ENCODE data around the gene MRPL52. TPM values are rescaled to one million over a fixed set of nuclear protein-coding genes. Genes with fewer than 3 reads are reported as not detected.
A peak's percentile ranks its signal among the peaks of the same experiment; 100 is the strongest.
"Not testable (repeated sequence)": the region's sequence is repeated elsewhere in the genome, so short reads cannot be mapped to it uniquely, and the experiment has no call there.

Gene MRPL52
- total RNA-seq, 1 donor from 2014 or later = 137 TPM

- Mint-ChIP-seq H3K27me3 (ENCODE audit: low read depth) (peaks cover 17% of the 10 kb centered on the region), H3K9me3 (no peaks in the 10 kb centered on the region), H3K4me3 (no peak overlapping the region), H3K4me1 (no peaks in the 10 kb centered on the region), H3K36me3 (ENCODE audit: low read depth) (no peaks in the 10 kb centered on the region), H3K27ac (ENCODE audit: unreplicated experiment) (no peak overlapping the region)
- DNase-seq (ENCODE audit: low read depth, low spot score) = no peak
- TF ChIP-seq CTCF (conservative IDR thresholded peaks at IDR 0.05) = no peak
Measured at GRCh38 chr14:22803687-22803974, 26.1 kb upstream of the MRPL52 start.

GRCh38 chr14:22805235-22805634, 24.5 kb upstream of the MRPL52 start:
- H3K4me3 Mint-ChIP-seq; DNase-seq (ENCODE audit: low read depth, low spot score); H3K9me3 Mint-ChIP-seq; H3K27ac Mint-ChIP-seq (ENCODE audit: unreplicated experiment); H3K27me3 Mint-ChIP-seq (ENCODE audit: low read depth); H3K4me1 Mint-ChIP-seq; H3K36me3 Mint-ChIP-seq (ENCODE audit: low read depth): not testable (repeated sequence)

GRCh38 chr14:22807432-22808087, 22.1 kb upstream of the MRPL52 start:
- no peaks in the 10 kb centered on the region for H3K36me3 Mint-ChIP-seq (ENCODE audit: low read depth)
- DNase-seq (ENCODE audit: low read depth, low spot score) = no peak
- H3K27me3 Mint-ChIP-seq (ENCODE audit: low read depth) = peaks cover 8% of the 10 kb centered on the region
- H3K27ac Mint-ChIP-seq (ENCODE audit: unreplicated experiment) = peak overlapping the region; percentile 37
- no peak for TF ChIP-seq CTCF (conservative IDR thresholded peaks at IDR 0.05)
- no peak overlapping the region for H3K4me3 Mint-ChIP-seq
- no peaks in the 10 kb centered on the region for H3K9me3 Mint-ChIP-seq
- H3K4me1 Mint-ChIP-seq = no peaks in the 10 kb centered on the region

GRCh38 chr14:22808388-22809209, 21.1 kb upstream of the MRPL52 start:
- H3K9me3 Mint-ChIP-seq = no peaks in the 10 kb centered on the region
- DNase-seq (ENCODE audit: low read depth, low spot score) = no peak
- H3K4me1 Mint-ChIP-seq = no peaks in the 10 kb centered on the region
- no peaks in the 10 kb centered on the region for H3K36me3 Mint-ChIP-seq (ENCODE audit: low read depth)
- TF ChIP-seq CTCF (conservative IDR thresholded peaks at IDR 0.05) = no peak
- no peak overlapping the region for H3K27ac Mint-ChIP-seq (ENCODE audit: unreplicated experiment)
- peaks cover 8% of the 10 kb centered on the region for H3K27me3 Mint-ChIP-seq (ENCODE audit: low read depth)
- H3K4me3 Mint-ChIP-seq = no peak overlapping the region

- no peak overlapping the region for H3K27ac Mint-ChIP-seq (ENCODE audit: unreplicated experiment)
- H3K9me3 Mint-ChIP-seq = no peaks in the 10 kb centered on the region
- H3K4me1 Mint-ChIP-seq = peaks cover 7% of the 10 kb centered on the region
Measured at GRCh38 chr14:22811722-22812121, 18.0 kb upstream of the MRPL52 start.

More at GRCh38 chr14:22811722-22812121, 18.0 kb upstream of the MRPL52 start:
- no peak for DNase-seq (ENCODE audit: low read depth, low spot score)
- Mint-ChIP-seq H3K27me3 (ENCODE audit: low read depth) (peaks cover 3% of the 10 kb centered on the region), H3K4me3 (no peak overlapping the region), H3K36me3 (ENCODE audit: low read depth) (no peaks in the 10 kb centered on the region)
- no peak for TF ChIP-seq CTCF (conservative IDR thresholded peaks at IDR 0.05)

Data from neural crest cell (in vitro differentiated cells).